Measurements from ENCODE around the gene ADORA1.

Gene ADORA1

DNA sequence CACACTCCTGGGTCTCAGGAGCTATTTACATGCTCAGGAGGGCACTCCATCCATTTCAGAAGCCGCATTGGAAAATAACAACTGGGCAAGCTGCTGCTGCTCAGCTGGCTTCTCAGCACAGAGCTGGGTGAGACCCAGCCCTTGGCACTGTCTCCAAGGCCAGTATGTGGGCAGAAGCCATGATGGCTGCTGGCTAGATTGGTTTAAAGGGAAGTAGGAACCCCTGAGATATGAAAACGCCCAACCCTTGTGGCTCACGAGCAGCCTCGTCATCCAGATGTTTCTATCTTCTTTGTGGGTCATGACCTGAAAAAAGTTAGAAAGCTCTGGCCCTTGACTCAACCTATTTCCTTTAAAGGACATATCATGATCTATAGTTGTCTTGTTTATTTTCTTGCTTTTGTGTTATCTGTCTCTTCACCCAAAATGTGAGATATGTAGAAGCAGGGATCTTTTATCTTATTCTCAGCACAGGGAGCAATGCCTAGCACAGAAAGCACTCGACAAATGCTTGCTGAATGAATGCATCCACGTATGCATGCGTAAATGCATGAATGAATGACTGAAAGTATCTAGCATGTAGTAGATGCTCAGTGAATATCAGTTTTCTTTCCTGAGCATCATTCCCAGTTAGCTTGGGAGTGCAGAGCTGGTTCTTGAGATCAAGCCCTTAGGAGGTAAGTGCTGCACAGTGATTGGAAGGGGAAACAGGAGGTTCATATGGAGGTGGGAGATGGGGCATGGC lies 36.5 kb downstream of the ADORA1 start:
- in situ Hi-C loops (cut with MboI; ENCODE audit: low pct_unique_long_range_greater_than_20kb, low sequenced_read_pairs, unreplicated experiment), result no loop called here
- DNase-seq (ENCODE audit: low spot score), result no peak
- TF ChIP-seq, protein P1, sequence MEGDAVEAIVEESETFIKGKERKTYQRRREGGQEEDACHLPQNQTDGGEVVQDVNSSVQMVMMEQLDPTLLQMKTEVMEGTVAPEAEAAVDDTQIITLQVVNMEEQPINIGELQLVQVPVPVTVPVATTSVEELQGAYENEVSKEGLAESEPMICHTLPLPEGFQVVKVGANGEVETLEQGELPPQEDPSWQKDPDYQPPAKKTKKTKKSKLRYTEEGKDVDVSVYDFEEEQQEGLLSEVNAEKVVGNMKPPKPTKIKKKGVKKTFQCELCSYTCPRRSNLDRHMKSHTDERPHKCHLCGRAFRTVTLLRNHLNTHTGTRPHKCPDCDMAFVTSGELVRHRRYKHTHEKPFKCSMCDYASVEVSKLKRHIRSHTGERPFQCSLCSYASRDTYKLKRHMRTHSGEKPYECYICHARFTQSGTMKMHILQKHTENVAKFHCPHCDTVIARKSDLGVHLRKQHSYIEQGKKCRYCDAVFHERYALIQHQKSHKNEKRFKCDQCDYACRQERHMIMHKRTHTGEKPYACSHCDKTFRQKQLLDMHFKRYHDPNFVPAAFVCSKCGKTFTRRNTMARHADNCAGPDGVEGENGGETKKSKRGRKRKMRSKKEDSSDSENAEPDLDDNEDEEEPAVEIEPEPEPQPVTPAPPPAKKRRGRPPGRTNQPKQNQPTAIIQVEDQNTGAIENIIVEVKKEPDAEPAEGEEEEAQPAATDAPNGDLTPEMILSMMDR (IDR thresholded peaks at IDR 0.05; ENCODE audit: extremely low read depth, insufficient read depth, missing control alignments), result no peak

GRCh38 chr1:203165101-203165799 lies 37.7 kb downstream of the ADORA1 start:
- TF ChIP-seq, protein P1 (IDR thresholded peaks at IDR 0.05; ENCODE audit: extremely low read depth, insufficient read depth, missing control alignments), result no peak
- DNase-seq (ENCODE audit: low spot score), result no peak
- in situ Hi-C loops (cut with MboI; ENCODE audit: low pct_unique_long_range_greater_than_20kb, low sequenced_read_pairs, unreplicated experiment), result no loop called here

DNA sequence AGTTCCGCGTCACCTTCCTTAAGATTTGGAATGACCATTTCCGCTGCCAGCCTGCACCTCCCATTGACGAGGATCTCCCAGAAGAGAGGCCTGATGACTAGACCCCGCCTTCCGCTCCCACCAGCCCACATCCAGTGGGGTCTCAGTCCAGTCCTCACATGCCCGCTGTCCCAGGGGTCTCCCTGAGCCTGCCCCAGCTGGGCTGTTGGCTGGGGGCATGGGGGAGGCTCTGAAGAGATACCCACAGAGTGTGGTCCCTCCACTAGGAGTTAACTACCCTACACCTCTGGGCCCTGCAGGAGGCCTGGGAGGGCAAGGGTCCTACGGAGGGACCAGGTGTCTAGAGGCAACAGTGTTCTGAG lies 38.3 kb downstream of the ADORA1 start:
- TF ChIP-seq, protein P1 (IDR thresholded peaks at IDR 0.05; ENCODE audit: extremely low read depth, insufficient read depth, missing control alignments), result no peak
- in situ Hi-C loops (cut with MboI; ENCODE audit: low pct_unique_long_range_greater_than_20kb, low sequenced_read_pairs, unreplicated experiment), result no loop called here
- DNase-seq (ENCODE audit: low spot score), result no peak

- DNase-seq (ENCODE audit: low spot score), result peak; percentile 51
- TF ChIP-seq, protein P1 (IDR thresholded peaks at IDR 0.05; ENCODE audit: extremely low read depth, insufficient read depth, missing control alignments), result peak; percentile 39
- in situ Hi-C loops (cut with MboI; ENCODE audit: low pct_unique_long_range_greater_than_20kb, low sequenced_read_pairs, unreplicated experiment), result no loop called here
Measured at GRCh38 chr1:203166192-203166940, 38.8 kb downstream of the ADORA1 start.

GRCh38 chr1:203167026-203167912 lies 39.7 kb downstream of the ADORA1 start:
- in situ Hi-C loops (cut with MboI; ENCODE audit: low pct_unique_long_range_greater_than_20kb, low sequenced_read_pairs, unreplicated experiment), result no loop called here
- TF ChIP-seq, protein P1 (IDR thresholded peaks at IDR 0.05; ENCODE audit: extremely low read depth, insufficient read depth, missing control alignments), result no peak
- DNase-seq (ENCODE audit: low spot score), result no peak

GRCh38 chr1:203167913-203168200 lies 40.3 kb downstream of the ADORA1 start:
- DNase-seq (ENCODE audit: low spot score), result no peak
- TF ChIP-seq, protein P1 (IDR thresholded peaks at IDR 0.05; ENCODE audit: extremely low read depth, insufficient read depth, missing control alignments), result no peak
- in situ Hi-C loops (cut with MboI; ENCODE audit: low pct_unique_long_range_greater_than_20kb, low sequenced_read_pairs, unreplicated experiment), result no loop called here

Measured in GM13977 (cell line).